Measurements from ENCODE around the gene PNKP. TPM values are rescaled to one million over a fixed set of nuclear protein-coding genes. Genes with fewer than 3 reads are reported as not detected.

Gene PNKP
- total RNA-seq, 1 donor: 42.3 TPM

DNA sequence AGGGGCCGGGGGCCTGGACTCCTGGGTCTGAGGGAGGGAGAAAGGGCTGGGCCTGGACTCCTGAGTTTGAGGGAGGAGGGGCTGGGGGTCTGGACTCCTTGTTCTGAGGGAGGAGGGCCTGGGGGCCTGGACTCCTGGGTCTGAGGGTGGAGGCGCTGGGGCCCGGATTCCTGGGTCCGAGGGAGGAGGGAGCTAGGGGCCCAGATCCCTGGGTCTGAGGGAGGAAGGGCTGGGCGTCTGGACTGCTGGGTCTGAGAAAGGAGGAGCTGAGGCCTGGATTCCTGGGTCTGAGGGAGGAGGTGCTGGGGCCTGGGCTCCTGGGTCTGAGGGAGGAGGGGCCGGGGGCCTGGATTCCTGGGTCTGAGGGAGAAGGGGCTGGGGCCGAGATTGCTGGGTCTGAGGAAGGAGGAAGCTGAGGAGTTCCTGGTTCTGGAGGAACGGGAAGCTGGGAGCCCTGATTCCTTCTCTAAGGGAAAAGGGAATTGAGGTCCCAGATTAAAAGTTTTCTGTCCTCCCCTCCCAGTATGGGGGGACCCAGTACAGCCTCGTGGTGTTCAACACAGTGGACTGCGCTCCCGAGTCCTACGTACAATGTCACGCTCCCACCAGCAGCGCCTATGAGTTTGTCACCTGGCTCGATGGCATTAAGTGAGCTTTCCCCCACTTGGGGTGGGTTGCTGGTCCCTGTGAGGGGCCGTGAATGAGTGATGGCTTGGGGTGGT lies 48.6 kb downstream of the PNKP start:
- DNase-seq (ENCODE audit: low read depth): no peak
- TF ChIP-seq, protein P1, sequence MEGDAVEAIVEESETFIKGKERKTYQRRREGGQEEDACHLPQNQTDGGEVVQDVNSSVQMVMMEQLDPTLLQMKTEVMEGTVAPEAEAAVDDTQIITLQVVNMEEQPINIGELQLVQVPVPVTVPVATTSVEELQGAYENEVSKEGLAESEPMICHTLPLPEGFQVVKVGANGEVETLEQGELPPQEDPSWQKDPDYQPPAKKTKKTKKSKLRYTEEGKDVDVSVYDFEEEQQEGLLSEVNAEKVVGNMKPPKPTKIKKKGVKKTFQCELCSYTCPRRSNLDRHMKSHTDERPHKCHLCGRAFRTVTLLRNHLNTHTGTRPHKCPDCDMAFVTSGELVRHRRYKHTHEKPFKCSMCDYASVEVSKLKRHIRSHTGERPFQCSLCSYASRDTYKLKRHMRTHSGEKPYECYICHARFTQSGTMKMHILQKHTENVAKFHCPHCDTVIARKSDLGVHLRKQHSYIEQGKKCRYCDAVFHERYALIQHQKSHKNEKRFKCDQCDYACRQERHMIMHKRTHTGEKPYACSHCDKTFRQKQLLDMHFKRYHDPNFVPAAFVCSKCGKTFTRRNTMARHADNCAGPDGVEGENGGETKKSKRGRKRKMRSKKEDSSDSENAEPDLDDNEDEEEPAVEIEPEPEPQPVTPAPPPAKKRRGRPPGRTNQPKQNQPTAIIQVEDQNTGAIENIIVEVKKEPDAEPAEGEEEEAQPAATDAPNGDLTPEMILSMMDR (IDR thresholded peaks at IDR 0.05; ENCODE audit: insufficient read depth, low read length): no peak
- H3K4me3 ChIP-seq (ENCODE audit: low read depth, low read length): peak overlapping the region; percentile 99

DNA sequence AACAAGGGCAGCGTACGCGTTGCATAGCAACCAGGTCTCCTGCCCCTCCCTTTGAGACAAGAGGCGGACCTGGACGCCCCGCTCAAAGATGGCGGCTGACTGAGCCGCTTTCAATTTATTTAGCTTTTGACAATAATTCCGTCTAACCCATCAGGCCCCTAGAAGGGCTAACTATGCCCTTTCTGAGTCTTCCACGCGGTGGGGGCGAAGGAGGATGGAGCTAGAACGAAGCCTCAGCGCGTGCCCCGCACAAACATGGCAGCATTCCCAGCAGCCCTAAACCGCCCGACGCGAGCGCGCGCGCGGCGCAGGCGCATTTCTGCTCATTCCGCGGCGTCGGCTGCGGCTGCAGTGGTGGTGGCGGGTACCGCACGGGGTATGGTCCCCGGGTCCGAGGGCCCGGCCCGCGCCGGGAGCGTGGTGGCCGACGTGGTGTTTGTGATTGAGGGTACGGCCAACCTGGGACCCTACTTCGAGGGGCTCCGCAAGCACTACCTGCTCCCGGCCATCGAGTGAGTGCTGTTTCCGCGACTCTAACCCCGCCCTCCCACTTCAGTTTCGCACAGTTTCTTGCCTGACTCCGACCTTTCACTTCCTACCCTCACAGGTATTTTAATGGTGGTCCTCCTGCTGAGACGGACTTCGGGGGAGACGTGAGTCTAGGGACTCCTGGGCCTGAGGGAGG lies 49.3 kb downstream of the PNKP start, which contains the start of gene MED25:
TSS of gene MED25 (plus strand) at position 326 of the 685 bp plus-strand sequence. CDS start at position 379, 53 bp downstream.
- peak; percentile 89 for DNase-seq (ENCODE audit: low read depth)
- H3K4me3 ChIP-seq (ENCODE audit: low read depth, low read length): peak within 1 kb of the TSS; percentile 99
- TF ChIP-seq, protein P1 (IDR thresholded peaks at IDR 0.05; ENCODE audit: insufficient read depth, low read length): peak; percentile 36

DNA sequence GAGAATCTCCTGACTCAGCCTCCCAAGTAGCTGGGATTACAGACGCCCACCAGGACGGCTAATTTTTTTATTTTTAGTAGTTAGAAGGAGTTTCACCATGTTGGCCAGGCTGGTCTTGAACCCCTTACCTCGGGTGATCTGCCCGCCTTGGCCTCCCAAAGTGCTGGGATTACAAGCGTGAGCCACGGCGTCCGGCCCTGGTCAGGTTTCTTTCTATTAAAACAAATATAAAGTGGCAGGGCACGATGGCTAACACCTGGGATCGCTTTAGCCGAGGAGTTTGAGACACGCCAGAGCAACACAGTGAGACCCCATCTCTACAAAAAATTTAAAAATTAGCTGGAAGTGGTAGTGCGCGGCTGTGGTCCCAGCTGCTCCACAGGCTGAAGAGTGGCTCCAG lies 50.8 kb downstream of the PNKP start:
- TF ChIP-seq, protein P1 (IDR thresholded peaks at IDR 0.05; ENCODE audit: insufficient read depth, low read length): no peak
- DNase-seq (ENCODE audit: low read depth): no peak
- no peak overlapping the region for H3K4me3 ChIP-seq (ENCODE audit: low read depth, low read length)

DNA sequence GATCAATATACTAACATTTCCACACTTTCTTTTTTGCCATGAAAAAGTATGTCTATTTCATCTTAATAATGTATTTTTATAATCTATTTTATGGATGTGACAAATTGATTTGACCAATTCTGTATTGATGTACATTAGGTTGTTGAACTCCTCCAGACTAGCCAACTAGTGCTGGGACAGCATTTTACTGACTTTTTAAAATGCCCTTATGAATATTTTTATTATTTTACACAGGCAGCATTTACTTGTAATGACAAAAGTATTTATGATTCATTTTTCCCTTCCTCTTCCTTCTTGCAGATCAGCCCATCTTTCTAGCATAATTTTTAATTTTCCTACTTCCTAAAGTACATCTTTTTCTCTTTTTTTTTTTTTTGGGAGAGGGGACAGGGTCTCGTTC lies 53.4 kb downstream of the PNKP start:
- TF ChIP-seq, protein P1 (IDR thresholded peaks at IDR 0.05; ENCODE audit: insufficient read depth, low read length): no peak
- peak overlapping the region; percentile 73 for H3K4me3 ChIP-seq (ENCODE audit: low read depth, low read length)
- no peak for DNase-seq (ENCODE audit: low read depth)

DNA sequence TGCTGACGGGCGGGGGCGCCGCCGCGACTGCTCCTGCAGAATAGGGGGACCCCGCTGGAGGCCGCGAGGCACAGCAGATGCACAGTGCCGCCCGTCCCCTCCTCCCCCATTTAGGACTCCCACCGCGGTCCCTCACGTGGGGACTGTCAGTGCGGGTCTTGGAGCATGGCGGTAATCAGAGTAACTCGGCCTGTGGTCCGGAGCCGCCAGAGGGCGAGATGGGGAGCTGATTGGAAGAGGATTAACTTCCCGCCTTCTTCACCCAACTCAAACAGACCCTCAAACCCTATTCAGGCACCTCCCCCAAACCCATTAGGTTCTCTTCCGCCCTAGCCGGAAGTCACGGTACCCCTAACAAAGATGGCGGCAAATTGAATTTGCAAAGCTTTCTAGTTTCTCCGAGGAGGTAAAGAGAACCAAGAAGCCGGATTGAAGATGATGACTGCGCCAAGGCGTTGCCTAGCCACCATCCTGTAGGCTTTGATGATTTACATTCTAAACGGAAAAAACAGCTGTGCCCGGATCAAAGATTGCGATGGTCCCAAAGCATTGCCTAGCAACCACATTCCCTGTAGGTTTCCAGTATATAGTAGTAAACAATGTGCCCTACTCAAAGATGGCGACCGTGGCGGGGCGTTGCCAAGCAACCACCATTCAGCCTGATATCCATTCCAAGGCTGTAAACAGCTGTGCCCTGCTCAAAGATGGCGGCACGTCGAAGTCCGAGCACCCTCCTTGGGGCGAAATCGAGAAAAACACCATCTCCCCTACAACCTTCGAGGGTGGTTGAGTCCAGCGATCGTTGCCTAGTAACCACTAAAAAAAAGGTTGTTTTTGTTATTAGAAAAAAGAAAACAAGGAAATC lies 54.1 kb downstream of the PNKP start, which contains the start of gene FUZ:
TSS of gene FUZ (minus strand) at position 296 of the 865 bp plus-strand sequence. CDS start at position 110, 186 bp downstream.
- TF ChIP-seq, protein P1 (IDR thresholded peaks at IDR 0.05; ENCODE audit: insufficient read depth, low read length): peak; percentile 32
- peak; percentile 99 for DNase-seq (ENCODE audit: low read depth)
- H3K4me3 ChIP-seq (ENCODE audit: low read depth, low read length): peak within 1 kb of the TSS; percentile 73

DNA sequence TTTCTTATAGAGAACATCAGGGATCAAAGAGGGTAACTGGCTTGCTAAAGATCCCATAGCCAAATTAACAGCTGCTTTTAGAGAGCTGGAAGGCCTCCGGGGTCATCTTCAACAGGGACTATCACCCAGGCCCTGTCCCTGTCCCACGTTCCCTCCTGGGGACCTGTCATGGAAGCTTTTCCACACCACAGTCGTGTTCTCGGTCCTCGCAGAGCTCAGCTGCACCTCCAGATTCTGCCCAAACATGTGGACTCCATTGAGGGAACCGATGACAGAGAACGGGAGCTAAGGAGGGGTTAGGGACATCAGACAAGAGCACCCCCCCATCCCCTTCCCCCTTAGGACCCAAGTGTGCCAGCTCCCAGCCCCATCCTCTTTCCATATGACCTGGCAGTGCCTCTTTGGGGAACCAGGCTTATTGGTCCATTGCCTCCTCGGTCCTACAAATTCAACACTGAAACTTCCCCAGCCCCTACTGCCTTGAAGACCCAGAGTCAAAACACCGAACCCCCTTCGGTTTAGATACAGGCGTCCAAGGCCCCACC lies 54.9 kb downstream of the PNKP start:
- no peak for DNase-seq (ENCODE audit: low read depth)
- TF ChIP-seq, protein P1 (IDR thresholded peaks at IDR 0.05; ENCODE audit: insufficient read depth, low read length): no peak
- peak overlapping the region; percentile 73 for H3K4me3 ChIP-seq (ENCODE audit: low read depth, low read length)
